GM19043 (cell line): ENCODE results near the gene ZNF511.
A peak's percentile ranks its signal among the peaks of the same experiment; 100 is the strongest.

Experiments
- ATAC-seq: cut with Tn5 transposase; IDR thresholded peaks from one replicate; pipeline ENCODE4 v1.9.1; 2021; ENCODE audit warnings: low read depth; ENCODE audit not compliant: unreplicated experiment

Gene ZNF511

GRCh38 chr10:133351408-133352318 lies 42.9 kb downstream of the ZNF511 start:
- no peak for ATAC-seq

DNA sequence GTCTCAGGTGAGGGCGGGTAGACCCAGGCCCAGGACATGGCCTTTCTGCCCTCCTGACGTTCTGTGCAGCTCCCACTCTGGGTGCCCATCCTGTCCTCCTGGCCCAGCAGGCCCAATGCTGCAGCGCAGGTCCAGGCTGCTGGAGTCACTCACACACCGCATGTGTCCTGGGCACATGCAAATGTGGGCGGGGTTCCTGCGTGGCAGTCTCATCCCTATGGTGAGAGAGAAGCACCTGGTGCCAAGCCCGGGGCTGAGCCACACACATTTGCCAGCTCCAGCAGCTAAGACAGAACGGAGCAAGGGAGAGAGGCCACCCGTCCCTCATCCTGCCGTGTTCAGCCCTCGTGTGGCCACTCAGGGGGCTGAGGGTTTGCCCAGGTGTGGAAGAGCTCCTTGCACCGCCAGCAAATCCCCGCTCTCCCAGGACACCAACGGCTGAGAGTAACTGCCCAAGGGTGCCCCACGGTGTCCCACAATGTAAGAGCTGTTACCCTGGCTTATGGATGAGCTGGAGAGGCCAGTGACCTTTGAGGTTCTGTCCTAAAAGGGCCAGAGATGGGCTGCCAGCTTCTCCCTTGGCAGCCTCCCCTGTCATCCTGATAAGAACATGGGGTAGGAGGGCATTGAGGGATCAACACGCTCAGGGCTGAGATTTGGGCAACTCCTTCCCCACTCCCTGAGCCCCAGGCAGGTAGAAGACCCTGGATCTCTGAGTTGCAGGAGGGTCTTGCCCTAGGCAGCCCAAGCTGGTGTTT lies 44.7 kb downstream of the ZNF511 start:
- ATAC-seq, result no peak

GRCh38 chr10:133353988-133354605 lies 45.4 kb downstream of the ZNF511 start:
- no peak for ATAC-seq

GRCh38 chr10:133354672-133355240 lies 46.0 kb downstream of the ZNF511 start:
- ATAC-seq, result no peak

DNA sequence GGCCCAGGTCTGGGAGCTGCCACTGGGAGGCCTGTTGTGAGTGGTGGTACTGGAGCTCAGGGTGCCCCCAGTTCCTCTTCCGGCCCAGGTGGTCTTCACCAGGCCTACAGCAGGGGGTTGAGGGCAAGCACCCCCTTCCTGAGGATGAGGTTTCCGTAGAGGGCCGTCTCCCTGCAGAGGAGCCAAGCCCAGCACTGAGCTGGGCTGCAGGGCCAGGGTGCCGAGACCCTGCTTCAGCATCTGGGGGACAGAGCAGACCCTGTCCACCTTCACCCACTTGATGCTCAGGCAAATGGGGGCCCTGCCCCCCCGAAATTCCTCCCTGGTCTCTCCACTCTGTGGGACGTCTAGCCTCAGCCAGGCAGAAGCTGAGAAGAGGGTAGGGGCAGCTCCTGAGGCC lies 46.6 kb downstream of the ZNF511 start:
- no peak for ATAC-seq

- ATAC-seq, result no peak
Observed at GRCh38 chr10:133355991-133356390, 47.3 kb downstream of the ZNF511 start.

DNA sequence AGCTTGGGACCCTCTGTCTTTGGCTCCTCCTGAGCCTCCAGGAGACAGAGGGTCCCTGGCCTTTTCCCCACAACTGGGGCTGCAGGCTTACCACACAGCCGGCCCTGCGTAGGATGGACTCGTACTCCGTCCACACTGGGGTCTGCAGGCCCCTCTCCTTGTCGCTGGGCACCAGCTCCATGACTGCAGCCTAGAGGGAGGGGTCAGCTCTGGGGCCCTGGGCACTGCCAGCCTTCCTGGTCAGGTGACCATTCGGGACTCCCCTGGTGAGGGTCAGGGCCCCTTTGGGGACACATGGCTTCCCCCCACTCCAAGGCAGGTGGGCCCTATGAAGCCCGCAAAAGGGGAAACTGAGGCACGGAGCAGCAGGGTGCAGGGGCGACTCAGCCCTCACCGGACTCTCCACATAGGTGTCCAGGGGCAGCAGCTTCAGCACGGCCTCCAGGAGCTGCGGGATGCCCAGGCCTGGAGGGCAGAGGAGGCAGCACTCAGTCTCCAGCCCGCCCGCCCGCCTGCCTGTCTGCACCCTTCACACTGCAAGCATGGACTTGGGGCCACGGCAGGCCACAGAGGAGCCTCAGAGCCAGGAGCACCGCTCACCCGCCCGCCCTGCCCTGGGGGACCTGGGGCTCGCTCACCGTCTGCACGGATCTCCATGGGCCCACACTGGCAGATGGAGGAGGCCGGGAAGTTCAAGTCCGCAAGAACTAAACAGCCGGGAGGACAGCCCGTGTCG lies 48.0 kb downstream of the ZNF511 start:
- no peak for ATAC-seq

DNA sequence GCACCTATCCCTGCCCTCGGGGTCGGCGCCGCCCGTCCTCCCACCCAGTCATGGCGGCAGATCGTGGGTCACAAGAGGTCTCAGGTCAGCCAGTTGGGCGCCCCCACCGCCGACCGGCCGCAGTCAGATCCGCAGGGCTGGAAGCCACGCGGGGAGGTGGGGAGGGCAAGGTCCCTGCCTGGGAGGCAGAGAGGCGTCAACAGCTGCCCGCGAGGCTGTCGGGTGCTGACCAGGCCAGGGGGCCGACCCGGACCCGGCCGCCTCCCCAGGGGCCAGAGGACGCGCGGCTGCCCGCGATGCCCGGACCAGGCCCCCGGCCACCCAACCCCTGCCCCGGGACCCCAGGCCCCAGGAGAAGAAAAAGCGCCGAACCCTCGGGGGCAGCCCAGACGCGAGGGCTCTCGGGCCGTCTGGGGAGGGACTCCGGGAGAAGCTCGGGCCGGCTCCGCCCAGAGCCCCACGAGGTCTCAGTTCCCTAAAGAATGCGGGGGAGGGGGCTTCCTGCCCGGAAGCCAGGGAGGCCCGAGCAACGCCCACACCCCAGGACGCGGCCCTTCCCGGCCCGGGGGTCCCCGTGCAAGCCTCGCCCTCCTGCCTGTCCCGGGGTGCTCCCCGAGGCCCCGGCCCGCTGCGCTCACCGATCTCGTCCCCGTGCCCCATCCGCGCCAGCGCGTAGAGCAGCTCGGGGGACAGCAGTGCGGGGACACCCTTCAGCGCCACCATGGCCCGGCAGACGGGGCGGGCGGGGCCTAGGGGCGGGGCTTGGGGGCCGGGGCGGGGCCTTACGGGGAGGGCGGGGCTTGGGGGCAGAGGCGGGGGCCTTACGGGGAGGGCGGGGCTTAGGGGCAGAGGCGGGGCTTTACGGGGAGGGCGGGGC lies 48.8 kb downstream of the ZNF511 start, which contains the start of gene FUOM:
Gene FUOM, minus strand, starts transcription at position 735 of the 877 bp plus-strand sequence. Its CDS starts 12 bp downstream, at position 723.
- ATAC-seq, result peak; percentile 66

- no peak for ATAC-seq
Observed at GRCh38 chr10:133358162-133358924, 49.6 kb downstream of the ZNF511 start.

GRCh38 chr10:133358925-133359310 lies 50.2 kb downstream of the ZNF511 start:
- ATAC-seq, result no peak

DNA sequence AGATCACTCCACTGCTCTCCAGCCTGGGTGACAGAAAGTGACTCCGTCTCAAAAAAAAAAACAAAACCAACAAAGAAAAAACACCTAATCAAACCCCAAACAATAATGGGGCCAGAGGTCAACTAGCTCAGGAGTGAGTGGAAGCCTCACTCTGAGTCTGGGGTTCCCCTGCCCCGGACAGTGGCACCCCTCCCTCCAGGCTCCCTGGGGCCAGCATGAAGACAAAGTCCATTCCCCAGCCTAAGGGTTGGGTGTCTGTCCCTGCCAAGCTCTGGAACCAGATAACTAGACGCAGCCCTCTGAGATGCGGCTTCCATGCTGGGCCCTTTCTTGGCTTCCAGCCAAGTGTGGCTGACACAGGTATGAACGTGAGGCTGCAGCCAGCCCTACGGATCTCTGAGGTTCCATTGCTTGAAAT lies 50.8 kb downstream of the ZNF511 start:
- no peak for ATAC-seq

DNA sequence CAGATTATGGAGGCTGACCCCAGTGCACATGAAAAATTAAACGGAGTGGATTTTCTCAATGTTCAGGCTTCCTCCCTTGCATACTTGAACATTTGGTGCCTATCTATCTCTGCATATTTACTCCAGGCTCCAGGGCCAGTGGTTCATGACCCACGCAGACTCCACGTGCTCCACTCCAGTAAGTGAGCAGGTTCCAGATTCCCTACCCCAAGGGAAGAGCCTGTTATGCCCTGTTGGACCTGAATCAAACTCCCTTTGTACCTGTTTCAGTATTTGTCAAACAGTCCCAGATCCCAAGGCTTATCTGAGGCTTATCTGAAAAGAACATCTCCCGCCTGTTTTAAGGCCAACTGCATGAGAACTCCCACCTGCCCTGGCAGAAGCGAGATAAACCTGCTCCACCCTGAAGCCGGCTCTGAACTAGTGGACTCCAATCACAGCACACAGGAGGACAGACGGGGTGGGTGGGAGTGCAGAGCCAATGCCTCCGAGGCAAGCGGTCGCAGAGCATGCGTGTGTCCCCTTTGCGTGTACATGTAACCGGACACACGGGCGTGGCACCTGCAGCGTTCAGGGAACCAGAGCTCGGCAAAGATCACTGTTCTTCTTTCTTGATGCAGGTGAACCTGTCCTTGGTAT lies 51.4 kb downstream of the ZNF511 start:
- no peak for ATAC-seq

DNA sequence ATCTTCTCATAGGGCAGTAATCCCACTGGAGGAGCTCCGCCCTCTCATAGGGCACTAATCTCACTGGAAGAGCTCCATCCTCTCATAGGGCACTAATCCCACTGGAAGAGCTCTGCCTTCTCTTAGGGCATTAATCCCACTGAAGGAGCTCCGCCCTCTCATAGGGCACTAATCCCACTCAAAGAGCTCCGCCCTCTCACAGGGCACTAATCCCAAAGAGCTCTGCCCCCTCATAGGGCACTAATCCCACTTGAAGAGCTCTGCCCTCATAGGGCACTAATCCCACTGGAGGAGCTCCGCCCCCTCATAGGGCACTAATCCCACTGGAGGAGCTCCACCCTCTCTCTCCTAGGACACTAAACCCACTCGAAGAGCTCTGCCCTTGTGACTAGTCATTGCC lies 52.5 kb downstream of the ZNF511 start:
- ATAC-seq, result no peak

DNA sequence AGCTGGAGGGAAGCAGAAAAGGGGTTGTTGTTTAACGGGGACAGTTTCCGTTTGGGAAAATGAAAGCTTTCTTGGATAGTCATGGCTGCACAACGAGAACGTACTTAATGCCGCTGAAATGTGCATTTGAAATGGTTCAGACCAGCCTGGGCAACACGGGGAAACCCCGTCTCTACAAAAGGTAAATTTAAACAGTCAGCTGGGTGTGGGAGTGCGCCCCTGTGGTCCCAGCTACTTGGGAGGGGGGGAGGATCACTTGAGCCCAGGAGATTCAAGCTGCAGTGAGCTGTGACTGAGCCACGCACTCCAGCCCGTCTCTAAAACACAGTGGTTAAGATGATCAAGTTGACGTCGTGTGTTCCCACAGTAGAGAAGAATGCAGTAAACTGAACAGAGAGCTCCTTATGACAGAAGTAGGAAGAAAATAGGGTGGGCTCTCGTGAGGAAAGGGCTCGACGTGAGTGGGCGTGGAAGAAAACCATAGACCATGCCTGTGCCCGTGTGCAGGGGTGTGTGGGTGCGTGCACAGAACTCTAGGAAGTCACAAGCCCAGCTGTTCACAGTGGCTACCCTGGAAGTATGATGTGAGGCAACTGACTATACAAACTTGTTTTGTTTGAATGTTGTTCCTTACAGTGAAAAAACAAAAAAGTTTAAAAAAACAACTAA lies 53.2 kb downstream of the ZNF511 start:
- no peak for ATAC-seq
